MM.1S (cell line): ENCODE measurements around the gene CLEC16A.

Source experiments
- DNase-seq: peaks from one replicate; pipeline ENCODE4 v3.0.0-alpha.2; 2015
- H2AFZ ChIP-seq: fragments of 300-600 bp; sonication (generic); 2 replicates; pipeline ENCODE4 v1.6.0; 2016; ENCODE audit warnings: antibody characterized with exemption, low read length
- H3F3A ChIP-seq: fragments of 300-600 bp; sonication (generic); 2 replicates; pipeline ENCODE4 v1.6.1; 2016; ENCODE audit warnings: mild to moderate bottlenecking, antibody characterized with exemption, low read length, moderate library complexity, mixed read lengths; ENCODE audit not compliant: insufficient read depth
- H3K27ac ChIP-seq: fragments of 300-600 bp; sonication (generic); 2 replicates; pipeline ENCODE4 v1.5.1; 2016; ENCODE audit warnings: mild to moderate bottlenecking, low read length
- H3K27me3 ChIP-seq: fragments of 300-600 bp; sonication (generic); replicated peaks from 2 replicates; pipeline ENCODE4 v1.6.0; 2016; ENCODE audit warnings: low read length; ENCODE audit not compliant: insufficient read depth
- H3K36me3 ChIP-seq: fragments of 300-600 bp; sonication (generic); replicated peaks from 2 replicates; pipeline ENCODE4 v1.6.1; 2016; ENCODE audit warnings: mild to moderate bottlenecking, low read length, mixed read lengths; ENCODE audit not compliant: insufficient read depth
- H3K4me1 ChIP-seq: fragments of 300-600 bp; sonication (generic); 2 replicates; pipeline ENCODE4 v1.6.1; 2016; ENCODE audit warnings: low read length, mixed read lengths
- H3K4me2 ChIP-seq: fragments of 300-600 bp; sonication (generic); 2 replicates; pipeline ENCODE4 v1.6.0; 2016; ENCODE audit warnings: low read depth, low read length
- H3K4me3 ChIP-seq: fragments of 300-600 bp; sonication (generic); 2 replicates; pipeline ENCODE4 v1.5.1; 2016; ENCODE audit warnings: low read length, mixed read lengths
- H3K79me2 ChIP-seq: fragments of 300-600 bp; sonication (generic); 2 replicates; pipeline ENCODE4 v1.6.1; 2016; ENCODE audit warnings: mixed run types, low read length, mixed read lengths
- H3K9ac ChIP-seq: fragments of 300-600 bp; sonication (generic); 2 replicates; pipeline ENCODE4 v1.6.1; 2016; ENCODE audit warnings: low read length, mixed read lengths
- H3K9me2 ChIP-seq: fragments of 300-600 bp; sonication (generic); replicated peaks from 2 replicates; pipeline ENCODE4 v1.6.1; 2016; ENCODE audit warnings: mild to moderate bottlenecking, low read length, mixed read lengths; ENCODE audit not compliant: insufficient read depth
- H3K9me3 ChIP-seq: fragments of 300-600 bp; sonication (generic); replicated peaks from 2 replicates; pipeline ENCODE4 v1.6.1; 2016; ENCODE audit warnings: mild to moderate bottlenecking, low read length, mixed read lengths; ENCODE audit not compliant: insufficient read depth
- H4K20me1 ChIP-seq: fragments of 300-600 bp; sonication (generic); 2 replicates; pipeline ENCODE4 v1.6.1; 2016; ENCODE audit warnings: mild to moderate bottlenecking, low read length, moderate library complexity, mixed read lengths; ENCODE audit not compliant: insufficient read depth
- EZH2 ChIP-seq: fragments of 300-600 bp; sonication (generic); optimal IDR thresholded peaks from 2 replicates; pipeline ENCODE3; 2017; ENCODE audit warnings: low read depth, mild to moderate bottlenecking, antibody characterized with exemption, low read length, mixed read lengths
- EZH2phosphoT487 ChIP-seq: fragments of 300-600 bp; sonication (generic); IDR thresholded peaks from 2 replicates; pipeline ENCODE4 v1.6.1; 2018; ENCODE audit warnings: antibody characterized with exemption, low read length
- TF ChIP-seq, protein P1 (sequence below): fragments of 300-600 bp; sonication (generic); IDR thresholded peaks from 2 replicates; pipeline ENCODE4 v1.5.1; 2016; ENCODE audit warnings: antibody characterized with exemption, low read length, mixed read lengths

The CLEC16A gene

DNA sequence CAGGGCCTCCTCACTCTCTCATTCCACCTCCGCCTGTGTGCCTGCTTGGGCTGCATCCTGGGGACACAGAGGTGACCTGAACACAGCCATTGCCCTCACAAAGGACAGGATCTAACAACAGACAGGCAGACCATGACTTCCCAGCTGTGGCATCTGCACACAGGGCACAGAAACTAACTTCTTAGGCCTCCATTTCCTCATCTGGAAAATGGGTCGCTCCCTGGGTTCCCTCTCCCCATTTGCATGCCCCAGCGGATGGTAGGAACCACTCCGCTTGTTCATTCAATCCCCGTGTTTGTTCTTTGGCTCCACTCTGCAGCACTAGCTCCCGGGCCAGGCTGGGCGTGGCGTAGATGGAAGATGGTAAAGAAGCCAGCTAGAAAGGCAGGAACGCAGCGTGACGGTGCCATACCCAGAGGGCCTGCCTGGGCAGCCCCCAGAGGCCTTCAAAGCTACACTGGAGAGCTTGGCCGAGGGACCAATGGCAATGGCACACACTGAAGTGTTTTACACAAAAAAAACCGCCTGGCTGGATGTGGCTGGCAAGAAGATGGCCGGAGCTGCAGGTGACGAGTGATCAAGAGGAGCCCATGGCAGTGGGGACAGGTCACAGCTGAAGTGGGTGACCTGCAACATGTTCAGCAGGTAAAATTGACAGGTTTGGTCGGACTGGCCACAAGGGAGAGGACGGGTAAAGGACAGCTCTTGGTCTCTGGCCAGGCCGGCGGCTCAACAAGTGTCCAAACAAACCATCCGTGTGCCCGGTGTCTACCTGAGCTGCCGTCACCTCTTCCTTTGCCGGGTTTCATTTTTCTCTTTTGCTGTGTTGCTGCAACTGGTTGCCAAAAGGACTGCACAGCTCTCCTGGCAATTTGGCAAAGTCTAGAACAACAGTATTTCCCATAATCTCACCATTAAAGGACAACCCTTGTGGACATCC, 244.7 kb downstream of the CLEC16A start:
- Histone ChIP-seq H4K20me1 (no peaks in the 10 kb centered on the region), H3F3A (no peaks in the 10 kb centered on the region), H3K79me2 (no peaks in the 10 kb centered on the region), H3K4me2 (no peak overlapping the region), H3K9me3 (no peaks in the 10 kb centered on the region), H3K4me3 (no peak overlapping the region), H3K9me2 (no peaks in the 10 kb centered on the region), H3K27me3 (no peaks in the 10 kb centered on the region), H2AFZ (no peak overlapping the region), H3K9ac (no peak overlapping the region), H3K36me3 (no peaks in the 10 kb centered on the region), H3K27ac (no peak overlapping the region), H3K4me1 (no peaks in the 10 kb centered on the region)
- DNase-seq: no peak
- no peak for TF ChIP-seq EZH2phosphoT487
- TF ChIP-seq, protein P1, sequence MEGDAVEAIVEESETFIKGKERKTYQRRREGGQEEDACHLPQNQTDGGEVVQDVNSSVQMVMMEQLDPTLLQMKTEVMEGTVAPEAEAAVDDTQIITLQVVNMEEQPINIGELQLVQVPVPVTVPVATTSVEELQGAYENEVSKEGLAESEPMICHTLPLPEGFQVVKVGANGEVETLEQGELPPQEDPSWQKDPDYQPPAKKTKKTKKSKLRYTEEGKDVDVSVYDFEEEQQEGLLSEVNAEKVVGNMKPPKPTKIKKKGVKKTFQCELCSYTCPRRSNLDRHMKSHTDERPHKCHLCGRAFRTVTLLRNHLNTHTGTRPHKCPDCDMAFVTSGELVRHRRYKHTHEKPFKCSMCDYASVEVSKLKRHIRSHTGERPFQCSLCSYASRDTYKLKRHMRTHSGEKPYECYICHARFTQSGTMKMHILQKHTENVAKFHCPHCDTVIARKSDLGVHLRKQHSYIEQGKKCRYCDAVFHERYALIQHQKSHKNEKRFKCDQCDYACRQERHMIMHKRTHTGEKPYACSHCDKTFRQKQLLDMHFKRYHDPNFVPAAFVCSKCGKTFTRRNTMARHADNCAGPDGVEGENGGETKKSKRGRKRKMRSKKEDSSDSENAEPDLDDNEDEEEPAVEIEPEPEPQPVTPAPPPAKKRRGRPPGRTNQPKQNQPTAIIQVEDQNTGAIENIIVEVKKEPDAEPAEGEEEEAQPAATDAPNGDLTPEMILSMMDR: no peak
- TF ChIP-seq EZH2: no peak

DNA sequence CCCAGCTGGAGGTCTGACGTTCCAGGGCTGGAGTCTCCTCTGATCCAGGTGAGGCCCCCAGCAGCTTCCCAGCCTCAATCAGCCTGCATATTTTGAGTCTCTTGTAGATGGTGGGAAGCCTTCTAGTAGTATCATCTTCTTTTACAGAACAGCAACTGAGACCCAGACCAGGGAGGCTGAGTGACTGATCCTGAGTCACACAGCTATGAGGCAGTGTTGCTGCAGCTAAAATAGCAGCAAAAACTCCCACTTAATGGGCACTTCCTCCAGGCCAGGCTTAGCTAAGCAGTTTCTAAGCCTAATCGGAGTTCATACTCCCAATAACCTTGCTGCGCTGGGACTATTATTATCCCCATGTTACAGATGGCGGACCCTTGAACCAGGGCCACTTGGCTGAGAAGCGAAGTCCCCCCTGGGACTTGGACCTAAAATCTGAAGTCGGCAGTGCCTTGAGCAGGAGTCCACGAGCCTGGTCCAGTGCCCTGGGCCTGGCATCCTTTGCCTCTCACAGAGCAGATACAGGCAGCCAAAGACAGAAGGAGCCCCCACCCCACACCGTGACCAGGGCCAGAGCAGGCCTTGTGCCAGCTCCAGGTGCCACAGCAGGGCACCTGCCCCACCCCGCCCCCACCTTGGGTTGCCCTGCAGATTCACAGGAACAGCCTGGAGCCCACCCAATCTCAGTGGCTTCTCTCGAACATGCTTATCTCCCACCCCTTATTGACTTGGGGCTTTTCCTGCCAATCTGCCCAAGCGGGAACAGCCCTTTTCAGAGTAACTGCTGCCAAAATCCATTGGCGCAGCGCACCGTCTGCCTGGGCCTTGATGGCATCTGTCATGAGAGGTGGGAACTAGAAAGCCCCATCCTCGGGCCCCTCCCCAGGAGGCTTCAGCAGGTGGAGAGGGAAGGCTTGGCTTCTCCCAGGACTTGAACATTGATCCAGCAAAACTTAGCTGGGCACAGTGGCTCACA, 246.5 kb downstream of the CLEC16A start:
- H3K27me3 ChIP-seq: no peaks in the 10 kb centered on the region
- no peaks in the 10 kb centered on the region for H3F3A ChIP-seq
- H3K9me3 ChIP-seq: no peaks in the 10 kb centered on the region
- H3K27ac ChIP-seq: no peak overlapping the region
- H3K4me1 ChIP-seq: no peaks in the 10 kb centered on the region
- H3K4me2 ChIP-seq: no peak overlapping the region
- DNase-seq: no peak
- no peak overlapping the region for H2AFZ ChIP-seq
- no peaks in the 10 kb centered on the region for H3K9me2 ChIP-seq
- no peak overlapping the region for H3K4me3 ChIP-seq
- no peaks in the 10 kb centered on the region for H3K79me2 ChIP-seq
- TF ChIP-seq, protein P1: no peak
- no peak for TF ChIP-seq EZH2
- no peak for TF ChIP-seq EZH2phosphoT487
- no peaks in the 10 kb centered on the region for H4K20me1 ChIP-seq
- no peaks in the 10 kb centered on the region for H3K36me3 ChIP-seq
- no peak overlapping the region for H3K9ac ChIP-seq

DNA sequence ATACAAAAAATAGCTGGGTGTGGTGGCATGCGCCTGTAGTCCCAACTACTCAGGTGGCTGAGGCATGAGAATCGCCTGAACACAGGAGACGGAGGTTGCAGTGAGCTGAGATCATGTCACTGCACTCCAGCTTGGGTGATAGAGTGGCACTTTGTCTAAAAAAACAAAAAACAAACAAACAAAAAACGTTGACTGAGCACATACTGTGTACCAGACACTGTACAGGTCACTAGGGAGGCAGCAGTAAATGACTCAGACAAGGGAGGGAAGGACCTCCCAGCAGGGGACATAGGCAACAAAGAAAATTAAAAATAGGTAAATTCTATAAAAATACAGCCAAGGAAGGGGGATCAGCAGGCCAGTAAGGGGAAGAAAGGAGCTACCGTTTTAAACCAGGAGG, 247.3 kb downstream of the CLEC16A start:
- Histone ChIP-seq H3K4me2 (no peak overlapping the region), H3K79me2 (no peaks in the 10 kb centered on the region), H3K9me2 (no peaks in the 10 kb centered on the region), H3K4me1 (no peaks in the 10 kb centered on the region), H3K9ac (no peak overlapping the region), H3K9me3 (no peaks in the 10 kb centered on the region), H3K27ac (no peak overlapping the region), H4K20me1 (no peaks in the 10 kb centered on the region), H3F3A (no peaks in the 10 kb centered on the region), H3K27me3 (no peaks in the 10 kb centered on the region), H3K4me3 (no peak overlapping the region), H2AFZ (no peak overlapping the region), H3K36me3 (no peaks in the 10 kb centered on the region)
- TF ChIP-seq, protein P1: no peak
- no peak for TF ChIP-seq EZH2
- TF ChIP-seq EZH2phosphoT487: no peak
- no peak for DNase-seq
